Measurements from ENCODE around the gene SMIM1. TPM values are rescaled to one million over a fixed set of nuclear protein-coding genes. Genes with fewer than 3 reads are reported as not detected.

SMIM1 gene
- total and polyA plus RNA-seq, 7 donors: 0.57 to 2.1 (median 1.3) TPM

DNA sequence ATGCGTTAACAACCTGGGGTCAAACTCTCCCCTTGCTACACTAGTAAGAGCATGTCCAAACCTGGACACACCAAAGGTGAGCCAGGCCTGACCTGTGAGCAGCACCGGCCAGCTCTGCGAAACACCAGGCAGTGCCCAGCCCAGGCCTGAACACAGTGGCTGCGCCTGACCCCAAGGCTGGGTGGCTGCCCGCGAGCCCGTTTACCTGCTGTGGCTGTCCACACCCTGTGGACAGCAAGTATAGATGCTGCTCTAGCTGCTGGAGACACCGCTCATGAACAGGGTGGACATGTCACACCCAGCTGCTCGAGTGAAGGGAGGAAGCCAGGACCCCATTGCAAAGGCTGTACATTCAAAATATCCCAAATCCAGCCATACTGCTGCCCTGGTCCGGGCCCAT lies 27.9 kb upstream of the SMIM1 start:
- Histone ChIP-seq H3K4me3 (peak overlapping the region; percentile 91), H3K27me3 (ENCODE audit: insufficient read depth in 3 of 3, low read length in 2 of 3) (no peaks in the 10 kb centered on the region), H3K9me3 (no peaks in the 10 kb centered on the region), H3K27ac (no peak overlapping the region), H3K36me3 (ENCODE audit: insufficient read depth in 1 of 2, low read depth in 1 of 2) (peaks cover 0 to 33% of the 10 kb centered on the region in 2 donors), H3K4me1 (peaks cover 22% of the 10 kb centered on the region)
- intact Hi-C loops (cut with DNase I): no loop called here
- ATAC-seq (no peak), DNase-seq (peak in 1 of 2 donors; percentile 48)
- no peak for TF ChIP-seq CTCF (IDR thresholded peaks at IDR 0.05)
- WGBS, 3 donors: 91 to 95% (median 92%) methylated on average over 10 of the region's 10 CpGs

GRCh38 chr1:3745071-3745470 lies 27.5 kb upstream of the SMIM1 start:
- 88 to 90% (median 90%) methylated on average over 12 of the region's 12 CpGs for WGBS, 3 donors
- H3K27me3 ChIP-seq (ENCODE audit: insufficient read depth in 3 of 3, low read length in 2 of 3): no peaks in the 10 kb centered on the region
- no peaks in the 10 kb centered on the region for H3K9me3 ChIP-seq
- DNase-seq: peak in 1 of 2 donors; percentile 29
- H3K4me1 ChIP-seq: peaks cover 22% of the 10 kb centered on the region
- no peak overlapping the region for H3K27ac ChIP-seq
- no peak for ATAC-seq
- no peak for TF ChIP-seq CTCF (IDR thresholded peaks at IDR 0.05)
- intact Hi-C loops (cut with DNase I): no loop called here
- peak overlapping the region; percentile 91 for H3K4me3 ChIP-seq
- H3K36me3 ChIP-seq (ENCODE audit: insufficient read depth in 1 of 2, low read depth in 1 of 2): peaks cover 0 to 31% of the 10 kb centered on the region in 2 donors

DNA sequence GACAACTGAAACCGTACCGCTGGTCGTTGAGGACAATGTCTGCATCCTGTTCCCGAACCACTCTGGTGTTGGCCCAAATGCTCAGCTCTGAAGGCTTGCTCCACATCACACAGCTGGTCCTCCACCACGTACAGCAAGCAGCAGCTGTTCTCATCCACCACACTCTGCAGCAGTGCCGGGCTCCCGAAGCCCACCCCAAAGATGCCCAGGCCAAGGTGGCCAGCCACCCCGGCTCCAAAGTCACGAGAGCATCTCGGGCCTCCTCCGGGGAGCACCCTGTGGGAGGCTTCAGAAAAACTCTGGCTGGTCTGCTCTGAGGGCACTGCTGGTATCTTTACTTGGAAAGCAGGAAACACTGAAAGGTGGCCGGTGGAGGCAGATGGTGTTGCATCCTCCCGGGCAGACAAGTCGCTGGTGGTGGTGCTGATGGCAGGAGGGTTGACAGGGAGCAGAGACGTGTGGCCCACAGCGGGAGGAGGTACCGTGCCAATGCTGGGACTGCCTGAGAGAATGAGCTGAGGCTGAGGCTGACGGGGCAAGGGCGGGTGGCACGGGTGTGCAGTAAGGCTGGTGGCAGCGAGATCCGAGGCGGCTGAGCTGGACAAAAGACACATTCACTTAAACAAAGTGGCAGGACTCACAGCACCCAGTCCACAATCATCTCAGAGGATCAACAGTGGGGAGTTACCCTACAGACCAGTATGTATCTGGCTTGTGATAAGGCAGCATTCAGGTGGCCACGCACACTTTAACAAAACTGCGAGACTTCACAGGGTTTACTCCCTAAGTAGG lies 26.8 kb upstream of the SMIM1 start:
- peaks cover 0 to 23% of the 10 kb centered on the region in 2 donors for H3K36me3 ChIP-seq (ENCODE audit: insufficient read depth in 1 of 2, low read depth in 1 of 2)
- no peaks in the 10 kb centered on the region for H3K27me3 ChIP-seq (ENCODE audit: insufficient read depth in 3 of 3, low read length in 2 of 3)
- intact Hi-C loops (cut with DNase I): no loop called here
- peak in 3 of 4 donors; percentile 2 to 23 (median 9) for ATAC-seq
- H3K4me3 ChIP-seq: peak overlapping the region; percentile 91
- peaks cover 22% of the 10 kb centered on the region for H3K4me1 ChIP-seq
- no peaks in the 10 kb centered on the region for H3K9me3 ChIP-seq
- DNase-seq: peak in 1 of 2 donors; percentile 38
- 34 to 51% (median 40%) methylated on average over 25 of the region's 25 CpGs for WGBS, 3 donors
- peak overlapping the region; percentile 79 for H3K27ac ChIP-seq
- no peak for TF ChIP-seq CTCF (IDR thresholded peaks at IDR 0.05)

- Histone ChIP-seq H3K27ac (peak overlapping the region; percentile 79), H3K36me3 (ENCODE audit: insufficient read depth in 1 of 2, low read depth in 1 of 2) (peaks cover 0 to 17% of the 10 kb centered on the region in 2 donors), H3K27me3 (ENCODE audit: insufficient read depth in 3 of 3, low read length in 2 of 3) (no peaks in the 10 kb centered on the region), H3K9me3 (no peaks in the 10 kb centered on the region), H3K4me3 (peak overlapping the region; percentile 91), H3K4me1 (peaks cover 22% of the 10 kb centered on the region)
- ATAC-seq (peak; percentile 45 to 76 (median 68)), DNase-seq (peak in 1 of 2 donors; percentile 61)
- 14 to 16% (median 15%) methylated on average over 32 to 35 of the region's 35 CpGs for WGBS, 3 donors
- intact Hi-C loops (cut with DNase I): no loop called here
- TF ChIP-seq CTCF (IDR thresholded peaks at IDR 0.05): no peak
Measured at GRCh38 chr1:3746389-3746829, 26.1 kb upstream of the SMIM1 start.
